ENCODE data around the gene MYO1D.
"Not testable (repeated sequence)": the region's sequence is repeated elsewhere in the genome, so short reads cannot be mapped to it uniquely, and the experiment has no call there.

MYO1D gene

DNA sequence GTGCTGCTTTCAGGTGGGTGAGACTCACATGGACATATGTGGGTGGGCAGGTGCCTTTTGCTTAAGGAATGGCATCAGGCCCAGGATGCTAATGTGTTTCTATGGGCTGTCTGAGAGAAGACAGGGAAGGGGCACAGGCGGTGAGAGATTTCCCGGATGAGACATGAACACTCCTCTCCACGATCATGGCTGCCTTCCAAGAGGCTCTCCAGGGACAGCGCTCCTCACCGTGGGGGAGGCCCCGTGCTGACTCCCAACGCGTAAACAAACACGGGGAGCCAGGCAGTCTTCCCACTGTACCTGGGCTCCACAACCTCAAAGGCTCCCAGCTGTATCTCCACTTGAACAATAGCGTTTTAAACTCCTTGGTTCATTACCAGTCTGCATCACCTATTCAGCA lies 347.3 kb downstream of the MYO1D start:
- DNase-seq (ENCODE audit: low spot score) = no peak

DNA sequence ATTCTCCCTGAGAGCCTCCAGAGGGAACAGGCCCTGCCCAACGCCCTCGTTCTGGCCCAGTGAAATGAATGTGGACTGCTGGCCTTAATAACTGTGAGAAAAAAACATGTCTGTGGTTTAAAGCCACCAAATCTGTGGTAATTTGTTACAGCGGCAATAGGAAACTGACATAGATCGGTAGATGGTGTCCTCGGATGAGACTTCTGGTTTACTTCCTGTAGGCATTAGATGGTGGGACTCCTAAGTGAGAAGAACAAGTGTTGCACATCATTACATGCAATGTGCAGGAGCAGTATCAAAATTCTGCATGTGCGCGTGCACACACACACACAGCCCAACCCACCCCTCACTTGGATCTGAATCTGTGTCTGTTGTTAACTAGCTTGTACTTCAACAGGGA lies 348.1 kb downstream of the MYO1D start:
- no peak for DNase-seq (ENCODE audit: low spot score)

DNA sequence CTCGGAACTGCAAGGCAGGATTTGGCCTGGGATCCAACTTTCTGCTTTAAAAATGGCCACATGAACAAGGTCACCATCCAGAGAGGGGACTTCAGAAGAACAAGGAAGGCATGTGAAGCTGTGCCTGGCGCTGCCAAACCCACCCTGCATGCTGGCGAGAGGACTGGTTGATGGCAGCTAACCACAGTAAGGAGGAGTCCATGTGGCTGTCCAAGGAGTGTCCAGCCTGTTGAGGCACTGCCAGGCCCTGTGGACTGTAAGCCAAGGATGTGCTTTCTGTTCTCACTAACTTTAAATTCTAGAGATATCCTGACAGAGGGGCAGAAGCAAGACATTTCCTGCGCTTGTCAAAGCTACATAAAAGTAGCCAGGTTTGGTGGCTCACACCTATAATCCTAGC lies 349.8 kb downstream of the MYO1D start:
- no peak for DNase-seq (ENCODE audit: low spot score)

DNA sequence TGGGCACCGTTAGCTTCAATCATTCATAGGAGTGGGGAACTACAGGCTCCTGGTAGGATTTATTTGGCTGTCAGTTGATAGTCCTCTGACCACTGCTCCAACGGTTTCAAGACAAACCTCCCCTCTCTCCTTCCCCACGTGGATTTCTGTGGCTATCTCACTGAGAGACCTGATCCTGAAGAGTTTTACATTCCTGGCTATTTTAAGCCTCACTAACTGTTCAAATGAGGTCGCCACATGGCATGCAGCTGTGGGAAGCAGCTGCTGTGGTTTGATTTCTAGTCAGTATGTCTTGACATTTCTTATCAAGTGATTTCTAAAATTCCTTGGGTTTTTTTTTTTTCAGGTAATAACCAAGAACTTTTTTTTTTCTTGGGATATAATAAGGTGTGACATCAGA lies 351.8 kb downstream of the MYO1D start:
- no peak for DNase-seq (ENCODE audit: low spot score)

DNA sequence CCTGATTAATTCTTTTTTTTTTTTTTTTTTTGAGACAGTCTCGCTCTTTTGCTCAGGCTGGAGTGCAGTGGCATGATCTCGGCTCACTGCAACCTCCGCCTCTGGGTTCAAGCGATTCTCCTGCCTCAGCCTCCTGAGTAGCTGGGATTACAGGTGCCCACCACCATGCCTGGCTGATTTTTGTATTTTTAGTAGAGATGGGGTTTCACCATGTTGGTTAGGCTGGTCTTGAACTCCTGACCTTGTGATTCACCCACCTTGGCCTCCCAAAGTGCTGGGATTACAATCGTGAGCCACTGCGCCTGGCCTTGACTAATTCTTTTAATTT lies 352.4 kb downstream of the MYO1D start:
- DNase-seq (ENCODE audit: low spot score) = not testable (repeated sequence)

DNA sequence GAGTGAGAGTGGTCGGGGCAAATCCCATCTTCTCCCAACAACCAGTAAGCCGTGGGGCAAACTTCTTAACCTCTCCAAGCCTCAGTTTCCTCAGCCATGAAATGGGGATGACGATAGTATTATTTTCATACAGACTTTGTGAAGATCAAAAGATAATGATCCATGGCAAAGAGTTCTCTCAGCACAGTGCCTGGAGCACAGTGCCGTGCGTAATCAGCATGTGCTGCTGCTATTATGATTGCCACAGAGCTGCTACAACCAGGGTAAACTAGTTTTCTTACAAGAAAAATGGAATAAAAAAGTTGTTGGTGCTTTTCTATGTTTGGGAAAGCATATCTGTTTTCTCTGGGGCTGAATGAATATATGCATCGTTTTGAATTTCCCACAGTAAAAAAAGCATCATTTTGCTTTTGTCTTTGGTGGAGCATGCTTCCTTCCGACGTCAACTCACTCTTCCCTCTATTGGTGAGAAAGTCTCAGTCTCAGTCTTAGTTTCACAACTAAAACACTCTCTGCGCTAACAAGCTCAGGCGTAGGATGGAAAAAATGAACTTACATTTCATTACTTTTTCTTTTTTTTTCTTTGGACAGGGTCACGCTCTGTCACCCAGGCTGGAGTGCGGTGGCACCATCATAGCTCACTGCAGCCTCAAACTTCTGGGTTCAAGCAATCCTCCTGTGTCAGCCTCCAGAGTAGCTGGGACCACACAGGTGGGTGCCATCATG lies 352.9 kb downstream of the MYO1D start:
- DNase-seq (ENCODE audit: low spot score) = no peak

DNA sequence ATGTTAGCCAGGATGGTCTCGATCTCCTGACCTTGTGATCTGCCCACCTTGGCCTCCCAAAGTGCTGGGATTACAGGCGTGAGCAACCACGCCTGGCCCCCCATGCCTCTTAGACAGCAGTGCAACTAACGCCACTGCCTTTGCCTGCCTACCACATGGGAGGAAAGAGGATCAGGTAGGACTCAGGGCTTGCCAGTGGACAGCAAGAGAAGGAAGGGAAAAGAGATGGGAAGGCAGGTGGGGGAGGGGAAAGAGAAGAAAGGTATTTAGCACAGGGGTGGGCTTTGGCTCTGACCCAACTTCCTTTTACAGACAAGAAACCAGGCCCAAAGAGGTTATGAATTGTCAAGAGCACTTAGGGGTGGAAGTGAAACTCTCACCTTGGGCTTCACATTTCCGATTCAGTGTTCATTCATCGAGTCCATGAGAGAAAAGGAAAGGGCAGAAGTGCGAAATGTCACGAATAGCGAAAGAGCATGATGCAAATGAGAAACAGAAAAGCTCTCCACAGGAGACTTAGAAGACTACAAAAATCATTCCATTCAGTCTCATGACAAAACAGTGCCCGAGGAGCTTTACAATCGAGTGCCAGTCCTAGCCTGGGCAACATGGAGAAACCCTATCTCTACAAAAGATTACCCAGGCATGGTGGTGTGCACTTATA lies 353.8 kb downstream of the MYO1D start:
- DNase-seq (ENCODE audit: low spot score) = no peak

DNA sequence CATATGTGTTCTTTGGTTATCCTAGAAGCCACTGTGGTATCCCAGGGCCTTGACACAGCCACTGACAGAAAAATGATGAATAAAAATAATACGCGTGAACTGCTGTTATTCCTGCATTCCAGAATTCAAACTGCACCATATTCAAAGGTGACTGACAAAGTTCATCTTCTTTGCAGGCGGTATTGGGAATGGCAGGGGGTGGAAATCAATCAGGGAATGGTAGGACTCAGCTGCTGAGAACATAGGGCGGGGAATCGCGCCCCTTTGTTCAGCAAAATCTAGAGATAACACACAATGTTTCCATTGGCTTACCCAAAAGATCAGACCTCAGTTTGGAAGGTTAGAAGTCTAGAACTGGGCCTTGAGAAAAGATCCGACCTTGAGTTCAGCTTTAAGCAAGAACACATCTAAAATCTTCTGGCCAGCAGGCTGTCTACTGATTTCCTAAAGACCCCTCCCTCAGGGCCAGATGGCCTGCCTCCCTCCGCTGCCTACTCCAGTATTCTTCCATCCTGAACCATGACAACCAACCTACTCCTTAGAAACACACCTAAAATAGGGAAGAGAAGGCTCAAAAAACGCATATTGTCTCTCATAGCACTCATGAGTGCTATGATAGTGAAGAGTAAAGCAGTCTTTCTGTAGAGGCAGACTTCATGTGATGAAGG lies 356.1 kb downstream of the MYO1D start:
- DNase-seq (ENCODE audit: low spot score) = no peak

DNA sequence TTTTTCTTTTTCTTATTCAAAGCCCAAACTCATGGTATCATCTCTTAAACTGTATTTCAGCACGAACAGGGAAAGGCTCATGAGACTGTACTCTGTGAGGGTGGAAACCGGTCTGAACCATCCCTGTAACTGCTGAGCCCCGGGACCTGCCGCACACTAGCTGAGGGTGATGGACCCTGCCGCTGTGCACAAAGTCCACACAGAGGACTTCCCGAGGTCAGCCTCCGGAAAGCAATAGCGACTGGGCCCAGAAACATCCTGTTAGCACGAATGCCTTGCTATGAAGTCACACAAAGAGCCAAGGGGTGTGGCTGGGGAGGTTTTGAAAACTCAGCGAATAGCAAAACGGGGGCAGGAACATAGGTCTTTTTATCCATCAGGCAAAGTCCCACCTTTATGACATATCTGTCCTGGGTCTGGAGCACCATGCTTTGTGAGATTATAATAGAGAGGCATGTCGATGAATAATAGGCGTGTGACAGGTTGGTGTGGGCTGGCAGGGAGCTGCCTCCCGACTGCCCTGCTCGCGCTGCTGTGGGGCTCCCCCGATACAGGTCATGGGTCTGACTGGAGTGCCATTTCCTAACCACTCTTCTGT lies 356.7 kb downstream of the MYO1D start:
- no peak for DNase-seq (ENCODE audit: low spot score)

DNA sequence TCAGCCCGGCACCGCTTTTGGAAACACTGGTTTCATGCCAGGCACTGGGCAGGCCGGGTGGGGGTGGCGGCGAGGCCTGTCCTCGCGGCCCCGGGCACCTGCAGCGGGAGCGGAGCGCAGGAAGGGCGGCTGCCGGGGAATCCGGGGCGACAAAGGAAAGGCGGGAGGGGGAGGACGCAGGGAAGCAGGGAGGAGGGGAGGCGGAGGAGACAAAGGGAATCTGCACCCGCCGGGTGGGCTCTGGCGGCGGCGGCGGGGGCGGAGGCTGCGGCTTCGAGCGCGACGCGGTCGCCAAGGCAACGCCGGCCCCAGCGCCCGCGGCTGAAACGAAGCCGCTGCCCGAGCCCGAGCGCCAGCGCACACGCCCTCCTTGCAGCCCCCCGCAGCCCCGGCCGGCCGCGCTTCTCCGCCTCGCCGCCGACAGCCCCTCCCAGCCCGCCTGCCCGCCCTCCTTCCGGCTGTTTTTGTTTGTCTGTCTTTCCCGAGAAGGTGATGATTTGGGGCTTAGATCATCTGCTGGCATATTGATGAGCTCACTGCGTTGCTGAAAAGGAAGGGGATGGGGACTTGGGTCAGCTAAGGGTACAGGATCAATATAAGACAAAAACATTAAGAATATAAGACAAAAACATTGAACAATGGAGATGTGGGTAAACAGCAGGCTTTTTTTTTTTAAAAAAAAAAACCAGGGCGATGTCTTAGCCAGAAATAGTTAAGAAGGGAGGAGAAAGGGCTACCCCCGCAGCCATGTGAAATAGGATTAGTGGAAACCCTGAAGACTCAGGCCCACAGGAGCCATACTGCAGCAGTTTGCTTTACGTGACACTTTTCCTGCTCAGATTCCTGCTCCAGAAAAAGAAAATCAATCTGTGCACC lies 357.5 kb downstream of the MYO1D start:
- DNase-seq (ENCODE audit: low spot score) = no peak

DNA sequence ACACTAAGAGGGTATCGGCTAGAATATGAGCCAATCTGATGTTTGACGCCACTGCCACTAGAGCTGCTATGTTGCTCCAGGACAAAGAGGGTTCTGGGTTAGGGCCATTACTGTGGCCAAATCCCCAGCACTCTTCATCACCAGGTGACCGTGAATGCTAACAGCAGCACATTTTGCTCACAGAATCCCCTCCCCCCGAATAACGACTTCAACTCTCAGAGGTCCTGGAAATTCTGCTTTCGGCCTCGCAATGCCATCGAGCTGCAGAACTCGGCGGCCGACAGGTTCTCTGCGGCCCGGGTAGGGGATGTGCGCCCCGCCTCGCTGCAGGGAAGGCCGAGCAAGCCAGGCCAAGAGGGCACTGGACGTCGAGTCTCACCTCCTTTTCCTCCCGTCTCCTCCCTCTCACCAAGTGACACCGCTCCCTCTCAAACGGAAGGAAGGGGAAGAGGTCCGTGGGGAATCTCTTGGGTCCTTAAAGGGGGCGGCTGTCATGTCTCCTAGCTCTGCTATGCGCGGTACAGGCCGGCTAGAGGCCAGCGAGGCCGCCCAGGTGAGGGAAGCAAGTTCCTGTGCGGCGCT lies 358.2 kb downstream of the MYO1D start:
- DNase-seq (ENCODE audit: low spot score) = no peak

DNA sequence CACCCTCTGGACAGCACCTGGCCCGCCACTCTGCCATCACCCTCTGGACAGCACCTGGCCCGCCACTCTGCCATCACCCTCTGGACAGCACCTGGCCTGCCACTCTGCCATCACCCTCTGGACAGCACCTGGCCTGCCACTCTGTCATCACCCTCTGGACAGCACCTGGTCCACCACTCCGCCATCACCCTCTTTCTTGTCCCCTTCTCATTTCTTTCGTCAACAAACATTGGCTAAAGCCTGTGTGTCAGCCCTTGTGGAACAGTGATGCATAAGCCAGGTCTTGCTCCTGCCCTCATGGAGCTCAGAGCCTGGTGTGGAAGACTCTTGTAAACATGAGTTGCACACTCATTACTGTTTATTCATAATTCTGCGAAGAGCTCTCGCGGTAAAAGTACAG lies 358.9 kb downstream of the MYO1D start:
- no peak for DNase-seq (ENCODE audit: low spot score)

DNA sequence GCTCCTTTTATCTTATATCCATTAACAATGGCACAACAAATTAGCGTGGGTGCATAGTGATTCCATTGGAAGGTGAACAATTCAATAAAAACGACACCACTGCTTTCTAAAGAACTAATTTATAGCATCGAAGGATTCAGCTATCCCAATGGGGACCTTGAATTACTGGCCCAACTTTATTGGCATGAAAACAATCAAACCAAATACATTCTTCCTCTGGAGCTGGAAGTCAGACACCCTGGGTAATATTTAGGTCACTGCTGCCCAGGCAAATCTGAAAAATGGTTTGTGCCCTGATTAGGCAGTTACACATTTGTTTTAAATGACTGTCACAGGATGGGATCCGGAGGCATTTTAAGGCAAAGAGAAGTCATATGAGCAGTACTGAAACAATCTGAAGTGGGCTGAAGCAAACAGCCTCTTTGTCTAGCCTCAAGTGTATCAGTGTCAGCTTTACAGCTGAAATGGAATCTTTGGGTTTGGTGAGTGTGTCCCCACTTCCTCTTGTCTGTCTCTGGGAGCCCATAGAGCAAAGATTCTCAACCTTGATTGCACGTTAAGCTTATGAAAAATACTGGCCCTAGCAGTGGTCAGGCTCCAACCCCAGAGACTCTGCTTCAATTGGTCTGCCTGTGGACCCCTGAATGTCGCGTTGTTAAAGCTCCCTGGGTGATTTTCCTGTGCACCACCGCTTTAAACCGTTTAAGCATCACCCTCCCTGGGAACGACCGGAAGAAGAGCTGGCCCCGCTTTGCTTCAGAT lies 359.8 kb downstream of the MYO1D start:
- DNase-seq (ENCODE audit: low spot score) = no peak

DNA sequence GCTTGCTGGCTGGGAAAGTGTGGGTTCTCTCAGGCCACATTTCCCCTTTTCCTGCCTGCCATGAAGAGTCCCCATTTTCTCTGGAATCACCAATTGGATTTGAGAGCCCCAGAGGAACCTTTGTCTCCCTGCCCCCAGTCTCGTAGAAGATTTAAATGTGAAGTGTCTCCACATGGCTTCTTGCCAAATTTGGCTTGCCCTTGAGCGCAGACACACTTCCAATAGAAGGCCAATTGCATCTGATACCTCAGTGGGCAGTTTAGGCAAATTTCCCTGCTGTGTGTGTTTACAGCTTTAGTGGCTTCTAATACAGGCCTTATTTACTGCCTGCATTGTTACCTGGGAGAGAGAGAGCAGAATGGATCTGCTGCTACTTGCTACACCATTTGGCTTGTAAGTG lies 360.5 kb downstream of the MYO1D start:
- DNase-seq (ENCODE audit: low spot score) = no peak

DNA sequence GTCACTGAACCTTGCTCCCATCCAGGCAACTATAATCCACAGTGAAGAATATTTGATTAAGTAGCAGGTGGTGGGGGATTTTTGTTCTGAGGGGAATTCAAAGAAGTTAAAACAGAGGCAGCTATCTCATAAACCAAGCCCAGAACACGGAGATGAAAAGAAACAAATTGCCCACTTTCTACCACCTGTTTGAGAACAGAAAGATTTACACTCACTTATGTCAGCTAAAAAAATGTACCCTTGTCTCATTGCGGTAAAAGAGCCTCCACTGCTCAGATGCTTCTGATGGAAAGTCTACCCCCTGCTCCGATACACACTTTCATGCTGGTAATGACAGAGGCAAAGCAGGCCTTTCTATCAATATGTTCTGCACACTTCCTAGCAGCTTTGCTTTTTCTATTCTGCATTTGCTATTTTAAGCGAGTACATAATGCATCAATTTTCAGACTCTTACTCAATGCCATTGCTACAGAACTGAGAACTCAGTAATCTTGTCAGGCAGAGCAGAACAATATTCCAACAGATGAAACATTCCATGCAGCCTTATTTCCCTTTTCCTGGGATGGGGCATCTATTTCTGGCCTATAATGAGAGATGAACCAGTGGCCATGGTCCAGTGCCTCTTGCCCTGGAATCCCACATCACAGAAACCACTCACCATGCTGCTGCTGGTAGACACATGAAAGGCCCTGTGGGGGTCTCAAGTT lies 361.1 kb downstream of the MYO1D start:
- no peak for DNase-seq (ENCODE audit: low spot score)

DNA sequence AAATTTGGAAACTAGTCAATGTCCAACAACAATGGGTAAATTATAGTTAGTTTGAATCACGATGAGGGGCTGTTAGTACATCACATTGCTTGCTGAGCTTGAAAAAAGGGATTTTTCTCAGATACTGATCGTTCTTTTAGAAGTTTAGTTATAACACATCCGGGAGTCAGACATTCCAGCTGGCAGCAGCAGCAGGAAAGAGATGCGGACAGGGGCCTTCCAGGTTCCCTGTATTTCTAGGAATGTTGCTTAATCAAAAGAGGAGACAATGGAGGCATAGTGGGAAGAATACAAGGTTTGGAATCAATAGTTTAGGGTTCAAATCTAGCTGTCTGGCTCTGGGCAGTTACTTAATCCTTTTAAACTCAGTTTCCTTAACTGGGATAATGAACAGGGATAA lies 362.3 kb downstream of the MYO1D start:
- DNase-seq (ENCODE audit: low spot score) = no peak

DNA sequence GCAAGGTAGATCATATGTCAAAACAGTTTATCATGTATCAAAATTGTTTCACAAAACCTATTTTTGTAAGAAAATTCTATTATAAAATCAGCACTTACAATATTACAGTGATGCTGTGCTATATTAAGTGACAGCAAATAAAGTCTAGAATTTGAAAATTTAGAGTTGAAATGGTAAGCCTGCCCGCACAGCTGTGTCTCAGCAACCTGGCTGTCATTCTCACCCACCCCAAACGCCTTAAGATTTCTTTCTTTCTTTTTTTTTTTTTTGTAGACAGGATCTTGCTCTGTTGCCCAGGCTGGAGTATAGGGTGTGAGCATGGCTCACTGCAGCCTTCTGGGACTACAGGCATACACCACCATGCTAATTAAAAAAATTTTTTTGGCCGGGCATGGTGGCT lies 363.3 kb downstream of the MYO1D start:
- no peak for DNase-seq (ENCODE audit: low spot score)

DNA sequence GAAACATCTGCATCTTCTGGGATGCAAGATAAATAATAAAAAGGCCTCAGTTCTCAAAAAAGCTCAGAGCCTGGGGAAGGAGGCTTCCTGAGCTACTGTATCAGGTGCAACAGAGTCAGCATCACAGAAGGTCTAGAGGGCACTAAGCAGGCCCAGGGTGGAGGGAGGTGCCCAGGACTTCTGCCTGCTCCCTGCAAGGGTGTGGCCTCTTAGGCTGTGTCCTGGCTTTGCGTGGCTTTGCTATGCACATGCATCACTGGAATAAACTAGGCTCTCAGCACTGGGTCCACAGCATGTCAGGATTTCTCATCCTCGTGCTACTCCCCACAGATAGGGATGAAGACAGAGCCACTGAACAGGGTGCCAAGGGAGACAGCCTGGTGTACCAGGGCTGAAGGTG lies 364.6 kb downstream of the MYO1D start:
- DNase-seq (ENCODE audit: low spot score) = no peak

DNA sequence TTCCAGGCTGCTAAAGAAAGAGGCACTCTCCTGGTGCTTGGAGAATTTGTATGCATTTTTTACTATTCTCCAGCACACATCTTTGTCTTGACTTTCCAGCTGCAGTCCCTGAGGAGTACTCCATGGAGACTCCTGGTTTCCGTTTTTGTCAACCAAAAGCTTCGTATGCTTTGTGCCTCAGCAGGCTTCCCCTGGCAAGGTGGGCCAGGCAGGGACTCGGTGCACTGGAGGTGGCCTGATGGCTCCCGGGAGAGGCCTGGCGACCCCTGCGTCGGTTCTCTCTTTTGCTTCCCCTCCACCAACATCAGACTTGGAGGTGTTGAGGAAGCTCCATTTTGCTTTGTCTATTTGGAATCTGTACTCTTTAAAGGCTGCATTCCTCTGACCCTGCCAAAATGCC lies 366.5 kb downstream of the MYO1D start:
- no peak for DNase-seq (ENCODE audit: low spot score)

DNA sequence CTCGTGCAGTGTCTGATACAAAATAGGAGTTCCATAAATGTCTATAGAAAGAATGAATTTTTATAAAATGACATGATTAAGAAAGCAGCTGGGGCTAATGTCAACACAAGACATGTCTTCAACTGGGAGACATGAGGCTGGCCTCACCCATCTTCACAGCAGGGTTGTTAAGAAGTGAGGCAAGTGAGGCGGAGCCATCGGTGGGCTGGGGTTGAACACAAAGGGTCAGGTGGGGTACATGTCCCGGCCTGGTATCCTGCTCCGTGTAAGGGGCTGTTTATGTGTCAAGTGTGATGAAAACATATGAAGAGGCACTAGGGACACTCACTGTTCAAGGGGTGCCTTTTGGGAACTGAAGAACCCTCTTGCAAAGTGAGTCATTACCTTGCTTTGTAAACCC lies 368.0 kb downstream of the MYO1D start:
- no peak for DNase-seq (ENCODE audit: low spot score)
